ENCODE results near the gene DCX.

Gene DCX

DNA sequence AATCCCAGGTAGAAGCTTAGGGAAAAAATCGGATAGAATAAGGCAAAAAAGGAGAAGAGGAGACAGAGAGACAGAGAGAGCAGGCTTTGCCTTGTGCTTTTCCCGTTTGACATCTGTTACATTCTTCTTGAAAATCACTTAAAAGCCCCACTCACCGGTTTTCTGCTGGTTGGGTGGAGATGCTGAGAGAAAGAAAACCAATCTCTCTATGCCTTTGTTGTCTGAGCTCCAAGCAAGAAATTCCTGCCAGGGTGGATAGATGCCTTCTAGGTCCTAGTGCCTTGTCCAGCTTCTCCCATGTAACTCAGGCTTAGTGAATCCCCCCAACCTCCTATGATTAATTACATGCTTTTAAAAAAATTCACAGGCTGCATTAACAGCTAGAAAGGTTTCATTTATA, at the start of gene DCX:
TSS of gene DCX (minus strand) at position 210 of the 400 bp plus-strand sequence. CDS start 1,794 bp downstream, outside the sequence.
- DNase-seq = peak; percentile 28

DNA sequence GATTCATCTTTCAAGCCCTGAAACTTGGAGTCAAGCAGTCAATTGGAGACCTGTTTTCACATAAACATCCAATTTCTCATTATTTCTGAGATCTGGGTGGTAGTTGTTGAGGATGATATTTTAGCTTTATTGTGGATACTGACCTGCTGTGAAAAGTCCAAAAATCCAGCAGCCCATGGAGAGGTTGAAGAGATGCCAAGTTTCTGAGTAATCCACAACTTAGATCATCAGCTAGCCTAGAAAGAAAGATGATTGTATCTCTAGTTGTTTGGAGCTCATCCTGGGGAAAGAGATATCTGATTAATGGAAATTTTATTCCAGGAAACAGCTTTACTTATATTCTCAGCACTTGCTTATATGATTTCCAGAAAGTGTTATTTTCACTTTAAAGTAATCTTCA, 48.6 kb upstream of the DCX start:
- no peak for DNase-seq

- DNase-seq = peak; percentile 65
These were observed 35.3 kb upstream of the DCX start for GRCh38 chrX:111447298-111447697.

DNA sequence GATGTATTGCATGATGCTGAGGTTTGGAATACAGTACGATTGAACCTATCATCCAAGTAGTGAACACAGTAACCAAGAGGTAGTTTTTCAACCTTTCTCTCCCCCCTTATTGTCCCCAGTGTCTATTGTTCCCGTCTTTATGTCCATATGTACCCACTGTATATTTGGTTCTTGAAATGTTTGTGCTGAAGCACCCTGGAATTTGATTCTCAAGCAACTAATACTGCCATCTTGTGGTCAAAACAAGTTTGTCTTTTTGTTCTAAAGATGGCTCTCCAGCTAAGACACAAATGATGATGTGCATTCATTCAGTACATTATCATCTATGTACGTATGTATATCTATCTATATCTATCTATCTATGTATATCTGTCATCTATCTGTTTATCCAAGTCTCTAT, 33.5 kb upstream of the DCX start:
- peak; percentile 84 for DNase-seq

GRCh38 chrX:111444881-111445280, 32.9 kb upstream of the DCX start:
- no peak for DNase-seq

- DNase-seq = no peak
These were observed 32.0 kb upstream of the DCX start for GRCh38 chrX:111443946-111444345.

GRCh38 chrX:111442791-111443190, 30.8 kb upstream of the DCX start:
- no peak for DNase-seq

GRCh38 chrX:111435469-111435868, 23.5 kb upstream of the DCX start:
- DNase-seq = no peak

GRCh38 chrX:111431001-111431400, 19.0 kb upstream of the DCX start:
- DNase-seq = no peak

GRCh38 chrX:111411557-111411956, 435 bp downstream of the DCX start:
- DNase-seq = peak; percentile 28

GRCh38 chrX:111410590-111411078, 1.4 kb downstream of the DCX start:
- peak; percentile 31 for DNase-seq

- no peak for DNase-seq
These were observed 2.7 kb downstream of the DCX start for GRCh38 chrX:111409326-111409725.

- DNase-seq = no peak
These were observed 4.0 kb downstream of the DCX start for GRCh38 chrX:111407948-111408347.

DNA sequence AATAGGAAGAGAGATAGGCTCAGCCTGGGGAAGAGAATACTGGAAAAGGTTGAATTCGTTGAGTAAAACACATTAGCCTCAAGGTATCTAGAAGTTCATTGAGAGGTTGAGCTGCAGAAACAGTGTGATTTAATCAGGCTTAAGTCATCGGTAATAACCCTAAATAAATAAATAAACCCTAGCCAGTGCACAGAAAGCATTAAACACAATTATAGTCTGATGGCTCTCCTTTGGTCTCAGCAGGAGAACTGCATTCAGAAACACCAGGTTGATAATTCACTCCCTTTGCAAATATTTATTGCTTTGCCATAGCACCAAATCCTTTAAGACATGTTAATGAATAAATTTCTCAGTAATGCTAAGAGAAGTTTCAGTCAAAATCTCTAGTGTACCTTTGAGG, 9.6 kb downstream of the DCX start:
- DNase-seq = no peak

DNA sequence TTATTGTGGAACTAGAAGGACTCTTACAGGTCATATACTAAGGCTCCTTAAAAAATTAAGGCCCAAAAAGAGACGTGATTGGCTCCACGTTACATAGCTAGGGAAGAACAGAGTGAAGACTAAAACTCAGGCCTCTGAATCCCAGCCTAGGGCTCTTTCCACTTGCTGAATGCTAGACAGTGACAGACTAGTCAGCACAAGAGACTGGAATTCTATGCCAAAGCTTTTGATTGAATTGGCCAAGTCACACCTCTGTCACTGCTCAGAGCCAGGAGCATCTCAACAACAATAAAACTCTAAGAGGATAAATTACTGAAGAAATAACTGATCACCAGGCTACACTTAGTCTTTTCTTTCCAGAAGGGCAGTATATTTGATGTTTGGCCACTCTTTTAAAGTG, 16.8 kb downstream of the DCX start:
- no peak for DNase-seq

GRCh38 chrX:111394569-111394968, 17.4 kb downstream of the DCX start:
- no peak for DNase-seq

DNA sequence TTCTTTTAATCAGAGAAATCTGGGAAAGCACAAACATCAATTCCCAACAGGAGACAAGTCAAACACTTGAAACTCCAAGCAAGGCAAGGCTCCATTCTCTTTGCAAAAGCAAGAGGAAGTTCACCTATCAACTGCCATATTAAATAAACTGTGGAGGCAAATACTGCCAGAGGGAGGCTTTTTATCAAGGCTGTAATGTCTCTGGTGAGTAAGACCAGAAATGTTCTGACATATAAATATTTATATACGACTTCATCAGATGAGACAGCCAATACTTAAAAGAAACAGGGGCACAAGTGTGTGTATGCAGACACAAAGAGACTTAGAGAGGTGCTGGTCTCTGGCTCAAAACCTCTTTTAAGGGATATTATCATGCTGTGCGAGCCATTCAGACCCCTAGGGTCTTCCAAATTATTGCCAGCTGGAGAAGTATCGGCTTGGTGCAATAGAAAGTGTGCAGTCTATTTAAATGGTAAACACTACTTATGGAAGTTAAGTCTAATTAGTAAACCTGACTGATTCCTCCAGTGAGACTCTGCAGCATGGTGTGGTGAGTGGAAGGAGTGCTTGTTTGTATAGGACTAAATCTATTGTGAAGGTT, 24.4 kb downstream of the DCX start:
- no peak for DNase-seq

DNA sequence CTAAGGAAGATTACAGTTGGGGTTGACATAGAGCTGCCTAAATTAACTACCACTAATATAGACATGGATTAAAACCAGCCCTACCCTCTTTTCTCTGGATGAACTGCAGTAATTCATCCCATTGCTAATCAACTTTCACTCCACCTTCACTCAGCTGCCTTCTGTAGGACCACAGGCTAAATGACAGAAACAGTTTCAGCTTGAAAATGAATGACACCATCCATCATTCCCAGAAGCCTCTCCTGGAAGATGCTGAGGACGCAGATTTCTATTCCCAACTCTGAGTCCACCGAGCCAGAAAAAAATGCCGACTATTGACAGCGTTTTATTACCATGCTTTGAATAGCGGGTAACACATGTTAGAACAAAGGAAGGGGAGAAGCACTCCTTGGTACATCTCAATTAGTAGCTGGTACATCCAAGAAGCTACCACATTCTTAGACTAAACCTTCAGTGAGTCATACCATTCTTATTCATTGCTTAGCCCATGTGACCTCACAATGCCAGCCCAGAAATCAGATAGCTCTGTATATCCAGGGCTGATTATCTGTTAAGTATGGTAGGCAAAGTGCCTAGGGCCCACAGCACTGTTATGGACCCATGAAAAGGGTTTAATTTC, 25.3 kb downstream of the DCX start:
- DNase-seq = no peak

- no peak for DNase-seq
These were observed 25.9 kb downstream of the DCX start for GRCh38 chrX:111386077-111386476.

GRCh38 chrX:111382277-111382676, 29.7 kb downstream of the DCX start:
- no peak for DNase-seq

- DNase-seq = no peak
These were observed 35.0 kb downstream of the DCX start for GRCh38 chrX:111376897-111377578.

DNA sequence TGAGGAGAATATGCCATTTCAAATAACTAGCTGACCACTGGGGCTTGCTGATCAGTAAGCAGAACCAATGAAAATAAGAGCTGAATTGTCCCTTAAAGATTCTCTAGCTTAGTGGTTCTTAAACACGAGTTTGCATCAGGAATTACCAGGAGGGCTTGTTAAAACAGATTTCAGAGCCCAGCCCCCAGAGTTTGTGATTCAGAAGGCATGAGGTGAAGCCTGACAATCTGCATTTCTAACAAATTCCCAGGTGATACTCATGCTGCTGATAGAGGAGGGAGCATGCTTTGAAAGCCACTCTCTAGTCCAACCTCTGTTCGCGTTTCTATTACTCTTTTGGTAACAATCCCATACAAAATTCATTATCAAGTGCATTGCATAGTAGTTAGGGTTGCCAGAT, 35.5 kb downstream of the DCX start:
- no peak for DNase-seq

GRCh38 chrX:111375747-111376146, 36.2 kb downstream of the DCX start:
- DNase-seq = no peak

GRCh38 chrX:111372086-111372485, 39.9 kb downstream of the DCX start:
- DNase-seq = no peak

Data from NCI-H1694 treated with DMSO at 0.1 percent for 48 hours (cell line).